Measurements from ENCODE around the gene DYNLT3. TPM values are rescaled to one million over a fixed set of nuclear protein-coding genes. Genes with fewer than 3 reads are reported as not detected.

DYNLT3 gene
- total RNA-seq, 4 donors from 2014 or later: 26.9 to 36.3 (median 30.7) TPM

DNA sequence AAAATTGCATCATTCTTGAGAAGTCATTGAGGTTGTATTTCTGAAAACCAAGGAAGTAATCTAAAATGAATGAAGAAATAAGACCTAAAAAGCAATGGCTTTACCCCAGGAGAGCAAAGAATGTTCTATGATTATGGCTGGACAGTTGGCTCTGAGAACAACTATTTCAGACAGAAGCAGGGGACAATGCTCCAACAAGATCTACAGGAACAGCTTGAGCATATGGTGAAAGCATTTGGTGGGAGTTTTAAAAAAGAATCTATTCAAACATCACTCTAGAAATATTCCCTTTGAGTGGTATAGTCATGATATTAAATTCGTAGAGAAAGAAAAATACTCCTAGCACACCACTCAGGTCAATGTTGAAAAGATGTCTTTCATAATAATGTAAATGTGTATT, 26.7 kb downstream of the DYNLT3 start:
- 64 to 65% methylated on average over 1 of the region's 1 CpG for WGBS, 2 donors
- Histone ChIP-seq H3K4me3 (no peak overlapping the region), H3K4me1 (peaks cover 0 to 5% (median 0%) of the 10 kb centered on the region in 4 donors), H3K9me3 (no peaks in the 10 kb centered on the region), H3K36me3 (no peaks in the 10 kb centered on the region), H3K27me3 (peaks cover 0 to 15% of the 10 kb centered on the region in 2 donors), H3K27ac (no peak overlapping the region)
- DNase-seq (ENCODE audit: low spot score in 2 of 2): no peak
- TF ChIP-seq, protein P1, sequence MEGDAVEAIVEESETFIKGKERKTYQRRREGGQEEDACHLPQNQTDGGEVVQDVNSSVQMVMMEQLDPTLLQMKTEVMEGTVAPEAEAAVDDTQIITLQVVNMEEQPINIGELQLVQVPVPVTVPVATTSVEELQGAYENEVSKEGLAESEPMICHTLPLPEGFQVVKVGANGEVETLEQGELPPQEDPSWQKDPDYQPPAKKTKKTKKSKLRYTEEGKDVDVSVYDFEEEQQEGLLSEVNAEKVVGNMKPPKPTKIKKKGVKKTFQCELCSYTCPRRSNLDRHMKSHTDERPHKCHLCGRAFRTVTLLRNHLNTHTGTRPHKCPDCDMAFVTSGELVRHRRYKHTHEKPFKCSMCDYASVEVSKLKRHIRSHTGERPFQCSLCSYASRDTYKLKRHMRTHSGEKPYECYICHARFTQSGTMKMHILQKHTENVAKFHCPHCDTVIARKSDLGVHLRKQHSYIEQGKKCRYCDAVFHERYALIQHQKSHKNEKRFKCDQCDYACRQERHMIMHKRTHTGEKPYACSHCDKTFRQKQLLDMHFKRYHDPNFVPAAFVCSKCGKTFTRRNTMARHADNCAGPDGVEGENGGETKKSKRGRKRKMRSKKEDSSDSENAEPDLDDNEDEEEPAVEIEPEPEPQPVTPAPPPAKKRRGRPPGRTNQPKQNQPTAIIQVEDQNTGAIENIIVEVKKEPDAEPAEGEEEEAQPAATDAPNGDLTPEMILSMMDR (IDR thresholded peaks at IDR 0.05): no peak
- no peak for TF ChIP-seq POLR2A (IDR thresholded peaks at IDR 0.05)
- TF ChIP-seq EP300 (IDR thresholded peaks at IDR 0.05): no peak

DNA sequence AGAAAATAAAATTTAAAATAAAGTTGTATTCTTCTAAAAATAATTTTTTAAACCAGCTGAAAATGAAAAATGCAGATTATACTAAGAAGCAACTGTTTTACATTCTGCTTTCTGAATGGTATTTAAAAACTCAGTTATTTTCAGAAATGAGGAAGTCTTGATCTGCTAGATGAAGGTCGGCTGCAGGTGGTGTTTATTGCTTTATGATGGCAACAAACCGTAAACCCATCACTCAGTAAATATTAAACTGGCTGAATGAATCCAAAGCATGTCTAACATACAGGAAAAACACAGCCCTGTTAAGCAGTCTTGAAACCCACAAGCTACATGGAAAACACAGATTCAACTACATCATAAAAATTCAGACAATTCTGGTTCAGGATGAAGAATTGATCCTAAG, 29.3 kb downstream of the DYNLT3 start:
- no peak overlapping the region for H3K27ac ChIP-seq
- peaks cover 0 to 21% of the 10 kb centered on the region in 2 donors for H3K27me3 ChIP-seq
- no peak for TF ChIP-seq EP300 (IDR thresholded peaks at IDR 0.05)
- no peak for TF ChIP-seq POLR2A (IDR thresholded peaks at IDR 0.05)
- TF ChIP-seq, protein P1 (IDR thresholded peaks at IDR 0.05): no peak
- no peaks in the 10 kb centered on the region for H3K4me1 ChIP-seq
- 40 to 57% methylated on average over 2 of the region's 2 CpGs for WGBS, 2 donors
- no peaks in the 10 kb centered on the region for H3K36me3 ChIP-seq
- DNase-seq (ENCODE audit: low spot score in 2 of 2): no peak
- H3K4me3 ChIP-seq: no peak overlapping the region
- H3K9me3 ChIP-seq: no peaks in the 10 kb centered on the region

DNA sequence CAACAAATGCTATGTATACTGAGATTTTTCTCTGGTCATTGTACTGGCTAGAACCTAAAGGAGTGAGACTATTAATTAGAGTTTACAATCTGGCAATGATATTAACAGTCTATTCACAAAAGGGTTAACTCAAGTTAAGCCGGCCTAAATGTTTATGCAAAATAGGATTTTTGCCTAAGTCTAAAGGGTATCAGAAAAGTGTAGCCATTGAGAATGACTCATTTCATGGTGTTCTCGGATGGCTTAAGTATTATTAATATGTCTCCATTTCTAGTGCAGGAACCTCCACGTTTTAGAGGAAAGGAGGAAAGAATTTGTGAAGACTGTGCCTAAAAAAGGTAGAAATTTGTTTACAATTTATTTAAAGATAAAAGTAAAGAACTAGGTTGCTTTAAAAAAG, 29.8 kb downstream of the DYNLT3 start:
- TF ChIP-seq POLR2A (IDR thresholded peaks at IDR 0.05): no peak
- Histone ChIP-seq H3K27me3 (peaks cover 0 to 21% of the 10 kb centered on the region in 2 donors), H3K27ac (no peak overlapping the region), H3K9me3 (no peaks in the 10 kb centered on the region), H3K4me1 (no peaks in the 10 kb centered on the region), H3K4me3 (no peak overlapping the region), H3K36me3 (no peaks in the 10 kb centered on the region)
- WGBS, 2 donors: 39 to 43% methylated on average over 3 of the region's 3 CpGs
- DNase-seq (ENCODE audit: low spot score in 2 of 2): no peak

DNA sequence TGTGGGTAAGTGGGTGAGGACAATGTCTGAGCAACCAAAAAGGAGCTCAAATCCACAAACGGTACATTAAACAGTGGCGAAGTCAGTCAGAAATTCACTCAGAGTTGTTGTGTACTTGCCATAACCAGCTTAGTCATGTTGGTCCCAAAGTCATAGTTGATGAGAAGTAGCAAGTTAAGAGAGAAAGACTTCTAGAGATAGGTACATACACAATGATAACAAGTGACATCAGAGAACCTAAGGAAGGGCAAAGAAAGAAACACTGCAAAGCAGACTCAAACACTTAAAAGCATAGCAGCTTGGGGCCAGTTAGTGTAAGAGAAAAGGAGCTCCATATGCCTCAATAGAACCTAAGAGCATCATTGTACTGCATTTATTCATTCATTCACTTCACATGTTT, 30.2 kb downstream of the DYNLT3 start:
- H3K27me3 ChIP-seq: peaks cover 0 to 21% of the 10 kb centered on the region in 2 donors
- no peak overlapping the region for H3K27ac ChIP-seq
- TF ChIP-seq EP300 (IDR thresholded peaks at IDR 0.05): no peak
- TF ChIP-seq POLR2A (IDR thresholded peaks at IDR 0.05): no peak
- TF ChIP-seq, protein P1 (IDR thresholded peaks at IDR 0.05): no peak
- no peak for DNase-seq (ENCODE audit: low spot score in 2 of 2)
- WGBS, 2 donors: 88 to 93% methylated on average over 2 of the region's 2 CpGs
- no peaks in the 10 kb centered on the region for H3K36me3 ChIP-seq
- no peak overlapping the region for H3K4me3 ChIP-seq
- H3K9me3 ChIP-seq: no peaks in the 10 kb centered on the region
- no peaks in the 10 kb centered on the region for H3K4me1 ChIP-seq

DNA sequence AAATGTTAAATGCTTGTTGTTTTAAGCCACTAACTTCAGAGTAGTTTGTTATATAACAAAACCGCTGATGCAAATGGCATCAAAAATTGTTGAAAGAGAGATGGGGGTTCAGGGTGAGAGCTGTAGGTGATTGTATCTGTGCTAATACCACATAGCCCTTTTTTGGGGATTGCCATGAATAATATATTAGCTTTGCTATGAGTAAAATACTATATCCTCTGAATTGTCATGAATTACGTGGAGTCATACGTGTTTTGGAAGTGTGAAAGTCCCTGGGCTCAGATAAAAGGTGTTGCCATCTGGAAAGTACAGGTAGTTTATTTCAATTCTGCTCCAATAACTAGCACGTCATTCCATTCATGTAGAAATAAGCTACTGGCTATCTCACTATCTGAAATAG, 30.6 kb downstream of the DYNLT3 start:
- peaks cover 0 to 21% of the 10 kb centered on the region in 2 donors for H3K27me3 ChIP-seq
- H3K36me3 ChIP-seq: no peaks in the 10 kb centered on the region
- H3K9me3 ChIP-seq: no peaks in the 10 kb centered on the region
- no peak for DNase-seq (ENCODE audit: low spot score in 2 of 2)
- H3K27ac ChIP-seq: no peak overlapping the region
- H3K4me1 ChIP-seq: no peaks in the 10 kb centered on the region
- H3K4me3 ChIP-seq: no peak overlapping the region
- TF ChIP-seq POLR2A (IDR thresholded peaks at IDR 0.05) (no peak), EP300 (IDR thresholded peaks at IDR 0.05) (no peak)
- TF ChIP-seq, protein P1 (IDR thresholded peaks at IDR 0.05): no peak
- 82 to 96% methylated on average over 4 of the region's 4 CpGs for WGBS, 2 donors

DNA sequence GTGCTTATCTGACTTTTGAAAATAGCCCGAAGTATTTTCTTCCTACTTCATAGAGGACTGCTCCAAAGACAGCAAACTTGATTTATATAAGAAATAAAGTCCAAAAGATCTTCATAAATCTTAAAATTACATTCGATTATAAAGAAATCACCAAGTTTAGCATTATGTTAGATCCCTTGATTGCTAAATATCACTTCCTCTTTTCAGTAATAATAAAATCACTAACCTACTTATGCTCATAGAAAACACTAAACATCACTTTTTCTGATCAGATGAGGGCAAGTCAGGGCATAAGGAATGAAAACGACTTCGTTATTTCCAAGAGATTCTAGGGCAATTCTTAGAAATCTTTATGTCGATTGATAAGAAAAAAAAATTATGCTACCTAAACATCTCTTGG, 32.0 kb downstream of the DYNLT3 start:
- H3K36me3 ChIP-seq: no peaks in the 10 kb centered on the region
- no peaks in the 10 kb centered on the region for H3K4me1 ChIP-seq
- peaks cover 0 to 21% of the 10 kb centered on the region in 2 donors for H3K27me3 ChIP-seq
- TF ChIP-seq EP300 (IDR thresholded peaks at IDR 0.05): no peak
- TF ChIP-seq, protein P1 (IDR thresholded peaks at IDR 0.05): no peak
- no peak for TF ChIP-seq POLR2A (IDR thresholded peaks at IDR 0.05)
- H3K4me3 ChIP-seq: no peak overlapping the region
- no peak for DNase-seq (ENCODE audit: low spot score in 2 of 2)
- 69 to 71% methylated on average over 5 of the region's 5 CpGs for WGBS, 2 donors
- H3K9me3 ChIP-seq: no peaks in the 10 kb centered on the region
- no peak overlapping the region for H3K27ac ChIP-seq
